Measurements from ENCODE around the gene SLC39A3. TPM values are rescaled to one million over a fixed set of nuclear protein-coding genes. Genes with fewer than 3 reads are reported as not detected.

SLC39A3 gene
- total RNA-seq, 1 experiment from 2014 or later: 32.4 TPM

DNA sequence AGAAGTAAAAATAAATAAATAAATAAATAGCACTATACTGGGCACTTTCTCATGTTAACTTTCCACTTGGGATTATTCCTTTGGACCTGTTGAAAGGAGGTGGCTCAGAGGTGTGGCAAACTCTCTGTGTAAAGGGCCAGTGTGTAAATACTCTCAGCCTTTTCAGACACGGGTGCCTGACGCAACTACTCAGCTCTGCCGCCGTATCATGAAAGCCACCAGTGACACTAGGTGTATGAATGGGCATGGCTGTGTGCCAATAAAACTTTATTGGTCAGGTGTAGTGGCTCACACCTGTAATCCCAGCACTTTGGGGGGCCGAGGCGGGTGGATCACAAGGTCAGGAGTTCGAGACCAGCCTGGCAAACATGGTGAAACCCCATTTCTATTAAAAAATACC is 20.1 kb upstream of the SLC39A3 start:
- Histone ChIP-seq H3K23ac (ENCODE audit: insufficient read length, low read depth, low read length) (no peak overlapping the region), H3K9me3 (ENCODE audit: control insufficient read depth, low read depth, low read length) (no peaks in the 10 kb centered on the region), H4K5ac (ENCODE audit: insufficient read length, low read depth, low read length) (no peak overlapping the region), H2BK20ac (ENCODE audit: low read depth, low read length, poor library complexity, severe bottlenecking) (no peak overlapping the region), H3K79me1 (ENCODE audit: insufficient read depth, low read depth, low read length, poor library complexity, severe bottlenecking) (no peaks in the 10 kb centered on the region), H2BK5ac (ENCODE audit: insufficient read length, low read length) (no peak overlapping the region), H3K4me2 (ENCODE audit: insufficient read depth, insufficient read length, low read length) (no peak overlapping the region), H3K4me1 (ENCODE audit: insufficient read depth, low read length) (no peaks in the 10 kb centered on the region), H2AK5ac (ENCODE audit: insufficient read length, low read length) (no peak overlapping the region), H3T11ph (ENCODE audit: low read length) (no peak overlapping the region), H4K20me1 (ENCODE audit: control insufficient read depth, insufficient read depth, insufficient read length) (no peaks in the 10 kb centered on the region), H2AFZ (ENCODE audit: low read length) (no peak overlapping the region), H3K56ac (ENCODE audit: insufficient read length, low read depth, low read length) (no peak overlapping the region), H3K4ac (ENCODE audit: low read depth, low read length) (no peak overlapping the region), H3K27me3 (ENCODE audit: insufficient read depth, low read length) (no peaks in the 10 kb centered on the region), H4K8ac (replicated peaks; ENCODE audit: insufficient read length, low read depth, low read length) (no peak overlapping the region), H3K79me2 (ENCODE audit: insufficient read depth, low read length) (no peaks in the 10 kb centered on the region), H3K27ac (ENCODE audit: insufficient read length, low read depth, low read length) (no peak overlapping the region), H3K14ac (ENCODE audit: insufficient read depth, low read length) (no peak overlapping the region), H2BK15ac (ENCODE audit: low read depth, low read length) (no peak overlapping the region), H4K91ac (ENCODE audit: insufficient read length, low read depth, low read length) (no peak overlapping the region), H3K23me2 (ENCODE audit: insufficient read length, low read depth, low read length, poor library complexity, severe bottlenecking) (no peaks in the 10 kb centered on the region), H3K18ac (ENCODE audit: insufficient read length, low read depth, low read length) (no peak overlapping the region), H2BK12ac (ENCODE audit: insufficient read length, low read depth, low read length) (no peak overlapping the region), H2BK120ac (ENCODE audit: low read depth, low read length, poor library complexity, severe bottlenecking) (no peak overlapping the region), H3K9ac (ENCODE audit: extremely low read depth, insufficient read length, low read length) (no peak overlapping the region)
- no CpG with 5 or more reads among the region's 7 CpGs for WGBS (ENCODE audit: extremely low coverage, insufficient read length, low lambda C conversion rate)
- H3K4me1 Mint-ChIP-seq: no peaks in the 10 kb centered on the region
- no peaks in the 10 kb centered on the region for H3K27me3 Mint-ChIP-seq (ENCODE audit: low read depth)
- TF ChIP-seq, protein P1, sequence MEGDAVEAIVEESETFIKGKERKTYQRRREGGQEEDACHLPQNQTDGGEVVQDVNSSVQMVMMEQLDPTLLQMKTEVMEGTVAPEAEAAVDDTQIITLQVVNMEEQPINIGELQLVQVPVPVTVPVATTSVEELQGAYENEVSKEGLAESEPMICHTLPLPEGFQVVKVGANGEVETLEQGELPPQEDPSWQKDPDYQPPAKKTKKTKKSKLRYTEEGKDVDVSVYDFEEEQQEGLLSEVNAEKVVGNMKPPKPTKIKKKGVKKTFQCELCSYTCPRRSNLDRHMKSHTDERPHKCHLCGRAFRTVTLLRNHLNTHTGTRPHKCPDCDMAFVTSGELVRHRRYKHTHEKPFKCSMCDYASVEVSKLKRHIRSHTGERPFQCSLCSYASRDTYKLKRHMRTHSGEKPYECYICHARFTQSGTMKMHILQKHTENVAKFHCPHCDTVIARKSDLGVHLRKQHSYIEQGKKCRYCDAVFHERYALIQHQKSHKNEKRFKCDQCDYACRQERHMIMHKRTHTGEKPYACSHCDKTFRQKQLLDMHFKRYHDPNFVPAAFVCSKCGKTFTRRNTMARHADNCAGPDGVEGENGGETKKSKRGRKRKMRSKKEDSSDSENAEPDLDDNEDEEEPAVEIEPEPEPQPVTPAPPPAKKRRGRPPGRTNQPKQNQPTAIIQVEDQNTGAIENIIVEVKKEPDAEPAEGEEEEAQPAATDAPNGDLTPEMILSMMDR (conservative IDR thresholded peaks at IDR 0.05): no peak
- DNase-seq: no peak
- H3K4me3 Mint-ChIP-seq: no peak overlapping the region
- H3K27ac Mint-ChIP-seq: no peak overlapping the region
- H3K36me3 Mint-ChIP-seq (ENCODE audit: insufficient read depth in 1 of 3, low read depth in 3 of 3): peaks cover 22 to 74% (median 70%) of the 10 kb centered on the region in 3 experiments; a peak in 6 of 7 replicates
- H3K9me3 Mint-ChIP-seq: no peaks in the 10 kb centered on the region
